Type B pancreatic cell (in vitro differentiated cells): ENCODE measurements around the gene CACTIN. TPM values are rescaled to one million over a fixed set of nuclear protein-coding genes. Genes with fewer than 3 reads are reported as not detected.

ENCODE experiments used
- DNase-seq: peaks from one replicate; pipeline ENCODE4 v3.0.0; 2021; ENCODE audit warnings: mixed read lengths; ENCODE audit not compliant: unreplicated experiment; ENCODE audit errors: extremely low spot score
- H3K27ac Mint-ChIP-seq: 2 replicates; pipeline ENCODE4 v1.8.0; 2021; ENCODE audit warnings: mild to moderate bottlenecking, mixed read lengths
- H3K27me3 Mint-ChIP-seq: 2 replicates; pipeline ENCODE4 v1.8.0; 2021; ENCODE audit warnings: mixed read lengths
- H3K36me3 Mint-ChIP-seq: 2 replicates; pipeline ENCODE4 v1.8.0; 2021; ENCODE audit warnings: mixed read lengths
- H3K4me1 Mint-ChIP-seq: one replicate; pipeline ENCODE4 v1.8.0; 2021; ENCODE audit warnings: mixed read lengths; ENCODE audit not compliant: unreplicated experiment
- H3K4me3 Mint-ChIP-seq: 2 replicates; pipeline ENCODE4 v1.8.0; 2021; ENCODE audit warnings: mild to moderate bottlenecking, mixed read lengths
- H3K9me3 Mint-ChIP-seq: 2 replicates; pipeline ENCODE4 v1.8.0; 2021; ENCODE audit warnings: mixed read lengths
- total RNA-seq: library from RNA; stranded (reverse); gene quantifications from 2 replicates; pipeline ENCODE4 v1.2.1, GENCODE V29; 2021; ENCODE audit warnings: low replicate concordance
- TF ChIP-seq, protein P1 (sequence below): fragments of 200-600 bp; sonication (generic); conservative IDR thresholded peaks from 2 replicates; pipeline ENCODE4 v1.5.0; 2021; ENCODE audit warnings: antibody characterized with exemption, mild to moderate bottlenecking

CACTIN gene
- total RNA-seq, 1 donor from 2014 or later: 32.4 TPM

DNA sequence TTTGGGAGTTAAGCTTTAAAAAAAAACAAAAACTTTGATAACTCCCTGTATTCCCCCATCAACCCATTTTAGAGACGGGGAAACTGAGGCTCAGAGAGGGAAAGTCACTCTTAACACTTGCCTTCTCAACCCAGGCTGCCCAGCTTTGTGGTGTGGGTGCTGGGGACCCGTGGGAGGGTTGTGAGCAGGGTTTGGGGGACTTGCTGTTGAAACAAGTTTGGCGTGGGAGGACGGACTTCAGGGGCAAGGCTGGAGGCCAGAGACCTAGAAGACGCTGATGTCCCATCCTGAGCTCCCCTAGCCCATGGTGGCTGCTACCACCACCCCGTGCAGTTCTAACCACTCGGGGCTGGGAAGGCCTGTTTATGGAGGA lies 747 bp upstream of the CACTIN start:
- Mint-ChIP-seq H3K4me3 (peak overlapping the region; percentile 93), H3K4me1 (peaks cover 20% of the 10 kb centered on the region)

DNA sequence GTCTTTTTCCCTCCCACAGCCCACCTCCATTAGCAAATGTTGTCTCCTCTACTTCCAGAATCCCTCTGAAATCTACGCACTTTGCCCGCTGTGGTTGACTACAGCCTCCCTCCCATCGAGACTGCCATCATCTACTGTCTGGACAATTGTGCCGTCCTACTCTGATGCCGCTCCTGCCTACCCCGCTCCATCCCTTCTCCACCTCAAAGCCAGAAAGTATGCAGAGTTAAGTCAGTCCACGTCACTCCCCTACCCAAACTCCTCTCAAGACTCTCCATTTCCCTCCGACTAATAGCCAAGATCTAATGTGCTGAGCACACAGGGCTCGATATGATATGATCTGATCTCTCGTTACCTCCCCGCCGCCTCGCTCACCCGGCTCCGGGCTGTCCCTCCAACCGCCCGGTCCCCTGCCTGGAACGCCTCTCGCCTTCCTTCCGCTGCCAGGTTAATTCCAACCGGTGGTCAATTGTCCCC lies 556 bp downstream of the CACTIN start:
- Mint-ChIP-seq H3K9me3 (no peaks in the 10 kb centered on the region), H3K27ac (peak overlapping the region; percentile 99), H3K27me3 (no peaks in the 10 kb centered on the region), H3K4me1 (peaks cover 20% of the 10 kb centered on the region), H3K4me3 (peak overlapping the region; percentile 93), H3K36me3 (peaks cover 4% of the 10 kb centered on the region)
- no peak for DNase-seq
- TF ChIP-seq, protein P1, sequence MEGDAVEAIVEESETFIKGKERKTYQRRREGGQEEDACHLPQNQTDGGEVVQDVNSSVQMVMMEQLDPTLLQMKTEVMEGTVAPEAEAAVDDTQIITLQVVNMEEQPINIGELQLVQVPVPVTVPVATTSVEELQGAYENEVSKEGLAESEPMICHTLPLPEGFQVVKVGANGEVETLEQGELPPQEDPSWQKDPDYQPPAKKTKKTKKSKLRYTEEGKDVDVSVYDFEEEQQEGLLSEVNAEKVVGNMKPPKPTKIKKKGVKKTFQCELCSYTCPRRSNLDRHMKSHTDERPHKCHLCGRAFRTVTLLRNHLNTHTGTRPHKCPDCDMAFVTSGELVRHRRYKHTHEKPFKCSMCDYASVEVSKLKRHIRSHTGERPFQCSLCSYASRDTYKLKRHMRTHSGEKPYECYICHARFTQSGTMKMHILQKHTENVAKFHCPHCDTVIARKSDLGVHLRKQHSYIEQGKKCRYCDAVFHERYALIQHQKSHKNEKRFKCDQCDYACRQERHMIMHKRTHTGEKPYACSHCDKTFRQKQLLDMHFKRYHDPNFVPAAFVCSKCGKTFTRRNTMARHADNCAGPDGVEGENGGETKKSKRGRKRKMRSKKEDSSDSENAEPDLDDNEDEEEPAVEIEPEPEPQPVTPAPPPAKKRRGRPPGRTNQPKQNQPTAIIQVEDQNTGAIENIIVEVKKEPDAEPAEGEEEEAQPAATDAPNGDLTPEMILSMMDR: no peak

More for the DNA sequence above, 747 bp upstream of the CACTIN start:
- DNase-seq: no peak
- Mint-ChIP-seq H3K27ac (peak overlapping the region; percentile 99), H3K9me3 (no peaks in the 10 kb centered on the region), H3K36me3 (peaks cover 4% of the 10 kb centered on the region), H3K27me3 (no peaks in the 10 kb centered on the region)
- TF ChIP-seq, protein P1: no peak

DNA sequence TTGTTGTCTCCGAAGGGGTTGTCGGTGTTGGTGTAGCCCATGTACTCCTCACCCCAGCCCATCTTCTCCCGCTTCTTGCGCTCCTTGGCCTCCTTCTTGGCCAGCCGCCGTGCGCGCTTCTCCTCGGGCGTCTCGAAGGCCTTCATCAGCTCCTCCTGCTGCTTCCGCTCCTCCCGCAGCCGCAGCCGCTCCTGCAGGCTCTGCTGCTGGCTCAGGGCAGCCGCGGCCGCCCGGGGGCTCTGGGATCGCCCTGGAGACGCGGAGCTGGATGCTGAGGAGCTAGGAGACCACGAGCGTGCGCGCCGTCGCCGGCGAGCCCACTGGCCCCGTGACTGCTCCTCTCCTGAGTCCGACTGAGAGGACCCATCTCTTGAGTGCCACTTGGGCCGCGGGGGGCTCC lies 2.9 kb downstream of the CACTIN start:
- peaks cover 20% of the 10 kb centered on the region for H3K4me1 Mint-ChIP-seq
- H3K4me3 Mint-ChIP-seq: no peak overlapping the region
- DNase-seq: no peak
- peaks cover 4% of the 10 kb centered on the region for H3K36me3 Mint-ChIP-seq
- TF ChIP-seq, protein P1: no peak
- no peaks in the 10 kb centered on the region for H3K9me3 Mint-ChIP-seq
- H3K27ac Mint-ChIP-seq: no peak overlapping the region
- no peaks in the 10 kb centered on the region for H3K27me3 Mint-ChIP-seq

DNA sequence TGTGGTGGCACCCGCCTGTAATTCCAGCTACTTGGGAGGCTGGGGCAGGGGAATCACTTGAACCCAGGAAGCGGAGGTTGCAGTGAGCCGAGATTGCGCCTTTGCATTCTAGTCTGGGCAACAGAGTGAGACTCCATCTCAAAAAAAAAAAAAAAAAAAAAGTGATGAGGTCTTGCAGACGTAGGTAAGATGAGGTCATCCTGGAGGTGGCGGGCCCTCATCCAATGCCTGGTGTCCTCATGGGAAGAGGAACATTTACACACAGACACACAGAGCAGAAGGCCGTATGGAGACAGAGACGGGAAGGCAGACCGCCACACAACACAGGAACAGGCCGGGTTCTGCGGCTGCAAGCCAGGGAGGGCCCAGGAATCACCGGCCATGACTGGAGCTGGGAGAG lies 4.4 kb downstream of the CACTIN start:
- peaks cover 20% of the 10 kb centered on the region for H3K4me1 Mint-ChIP-seq

GRCh38 chr19:3621689-3622088 lies 4.9 kb downstream of the CACTIN start:
- TF ChIP-seq, protein P1: no peak
- no peak for DNase-seq
- no peak overlapping the region for H3K4me3 Mint-ChIP-seq
- no peaks in the 10 kb centered on the region for H3K36me3 Mint-ChIP-seq
- no peaks in the 10 kb centered on the region for H3K9me3 Mint-ChIP-seq
- peaks cover 14% of the 10 kb centered on the region for H3K4me1 Mint-ChIP-seq
- H3K27ac Mint-ChIP-seq: no peak overlapping the region
- H3K27me3 Mint-ChIP-seq: no peaks in the 10 kb centered on the region

More for the DNA sequence above, 4.4 kb downstream of the CACTIN start:
- TF ChIP-seq, protein P1: no peak
- no peak overlapping the region for H3K4me3 Mint-ChIP-seq
- no peak for DNase-seq
- peaks cover 4% of the 10 kb centered on the region for H3K36me3 Mint-ChIP-seq
- no peaks in the 10 kb centered on the region for H3K27me3 Mint-ChIP-seq
- no peak overlapping the region for H3K27ac Mint-ChIP-seq
- H3K9me3 Mint-ChIP-seq: no peaks in the 10 kb centered on the region
